SH-SY5Y (cell line): Measurements from ENCODE around the gene LRIG1.

Experiments used
- GATA2 ChIP-seq: IDR thresholded peaks from 2 replicates; pipeline ENCODE4 v1.6.1; 2011; ENCODE audit warnings: mild to moderate bottlenecking, low read depth, low read length
- GATA3 ChIP-seq: IDR thresholded peaks from 2 replicates; pipeline ENCODE4 v1.6.1; 2011; ENCODE audit warnings: low read depth, mild to moderate bottlenecking, low read length, moderate library complexity

DNA sequence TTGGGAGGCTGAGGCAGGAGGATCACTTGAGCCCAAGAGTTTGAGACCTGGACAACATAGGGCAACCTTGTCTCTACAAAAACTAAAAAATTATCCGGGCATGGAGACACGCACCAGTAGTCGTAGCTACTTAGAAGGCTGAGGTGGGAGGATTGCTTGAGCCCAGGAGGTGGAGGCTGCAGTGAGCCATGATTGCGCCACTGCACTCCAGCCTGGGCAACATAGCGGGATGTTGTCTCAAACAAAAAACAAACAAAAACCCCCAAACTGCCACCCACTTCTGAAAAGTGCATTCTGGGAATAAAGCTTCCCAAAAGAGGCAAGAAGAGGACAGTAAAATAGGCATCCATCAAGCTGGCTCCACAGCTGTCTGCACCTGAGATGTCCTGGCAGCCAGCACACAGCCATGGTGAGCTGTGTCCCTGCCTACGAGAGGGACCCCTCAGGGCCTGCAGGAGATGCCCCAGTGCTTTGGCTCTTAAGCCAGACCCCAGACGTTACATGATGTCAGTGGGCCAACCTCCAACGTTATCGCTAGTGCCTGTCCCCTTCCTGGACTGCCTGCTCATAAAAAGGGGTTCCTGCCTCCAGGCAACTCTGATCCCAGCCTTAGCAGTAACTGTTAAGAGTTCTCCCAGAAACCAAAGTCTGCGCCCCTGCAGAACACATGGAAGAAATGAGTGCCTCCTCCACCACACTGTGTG lies 101.1 kb downstream of the LRIG1 start:
- TF ChIP-seq GATA2 = no peak
- no peak for TF ChIP-seq GATA3
